ENCODE measurements around the gene CHID1. TPM values are rescaled to one million over a fixed set of nuclear protein-coding genes. Genes with fewer than 3 reads are reported as not detected.
A peak's percentile ranks its signal among the peaks of the same experiment; 100 is the strongest.

CHID1 gene
- total and polyA plus RNA-seq, 8 donors = 81.4 to 95.7 (median 93.5) TPM

DNA sequence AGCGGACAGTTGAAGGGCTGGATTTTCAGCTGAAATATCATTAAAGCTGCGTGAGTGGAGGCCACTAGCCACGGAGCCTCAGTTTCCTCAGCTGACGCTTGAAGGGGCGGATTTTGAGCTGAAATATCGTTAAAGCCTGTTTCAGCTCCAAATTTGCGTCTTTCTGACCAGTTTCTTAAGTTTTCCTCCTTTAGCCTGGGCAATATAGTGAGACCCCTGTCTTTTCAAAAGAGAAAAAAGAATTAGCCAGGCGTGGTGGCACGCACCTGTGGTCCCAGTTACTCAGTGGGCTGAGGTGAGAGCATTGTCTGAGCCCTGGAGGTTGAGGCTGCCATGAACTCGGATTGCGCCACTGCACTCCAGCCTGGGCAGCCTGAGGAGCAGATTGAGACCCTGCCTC is 18.8 kb upstream of the CHID1 start:
- peaks cover 0 to 17% of the 10 kb centered on the region in 2 donors for H3K36me3 ChIP-seq
- no peak overlapping the region for H3K4me3 ChIP-seq
- TF ChIP-seq, protein P1, sequence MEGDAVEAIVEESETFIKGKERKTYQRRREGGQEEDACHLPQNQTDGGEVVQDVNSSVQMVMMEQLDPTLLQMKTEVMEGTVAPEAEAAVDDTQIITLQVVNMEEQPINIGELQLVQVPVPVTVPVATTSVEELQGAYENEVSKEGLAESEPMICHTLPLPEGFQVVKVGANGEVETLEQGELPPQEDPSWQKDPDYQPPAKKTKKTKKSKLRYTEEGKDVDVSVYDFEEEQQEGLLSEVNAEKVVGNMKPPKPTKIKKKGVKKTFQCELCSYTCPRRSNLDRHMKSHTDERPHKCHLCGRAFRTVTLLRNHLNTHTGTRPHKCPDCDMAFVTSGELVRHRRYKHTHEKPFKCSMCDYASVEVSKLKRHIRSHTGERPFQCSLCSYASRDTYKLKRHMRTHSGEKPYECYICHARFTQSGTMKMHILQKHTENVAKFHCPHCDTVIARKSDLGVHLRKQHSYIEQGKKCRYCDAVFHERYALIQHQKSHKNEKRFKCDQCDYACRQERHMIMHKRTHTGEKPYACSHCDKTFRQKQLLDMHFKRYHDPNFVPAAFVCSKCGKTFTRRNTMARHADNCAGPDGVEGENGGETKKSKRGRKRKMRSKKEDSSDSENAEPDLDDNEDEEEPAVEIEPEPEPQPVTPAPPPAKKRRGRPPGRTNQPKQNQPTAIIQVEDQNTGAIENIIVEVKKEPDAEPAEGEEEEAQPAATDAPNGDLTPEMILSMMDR (IDR thresholded peaks at IDR 0.05) = no peak
- peaks cover 61 to 90% of the 10 kb centered on the region in 2 donors for H3K4me1 ChIP-seq
- peak overlapping the region in 1 of 2 donors; percentile 33 for H3K27ac ChIP-seq
- H3K9me3 ChIP-seq = no peaks in the 10 kb centered on the region
- DNase-seq (no peak), ATAC-seq (no peak)
- intact Hi-C loops (cut with DNase I) = no loop called here
- no peaks in the 10 kb centered on the region for H3K27me3 ChIP-seq

DNA sequence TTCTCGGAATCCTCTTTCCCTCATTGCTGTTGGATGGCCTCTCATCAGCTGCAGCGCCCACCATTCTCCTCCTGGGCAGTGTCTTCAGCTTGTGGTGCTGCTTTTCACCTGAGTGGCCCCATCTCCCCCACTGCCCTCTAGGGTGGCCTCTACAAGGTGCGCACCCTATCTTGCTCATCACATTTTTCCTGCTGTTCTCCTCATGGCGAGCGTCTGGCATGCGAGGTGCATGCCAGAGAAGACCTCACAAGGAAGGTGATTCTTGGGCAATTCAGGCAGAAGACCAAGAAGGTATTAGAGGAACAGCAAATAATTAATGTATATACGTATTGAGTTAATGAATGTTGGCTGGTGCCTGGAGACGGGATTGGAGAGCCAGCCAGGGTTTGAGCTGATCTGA is 18.2 kb upstream of the CHID1 start:
- no peaks in the 10 kb centered on the region for H3K9me3 ChIP-seq
- H3K4me3 ChIP-seq = no peak overlapping the region
- intact Hi-C loops (cut with DNase I) = no loop called here
- H3K4me1 ChIP-seq = peaks cover 56 to 85% of the 10 kb centered on the region in 2 donors
- H3K27me3 ChIP-seq = no peaks in the 10 kb centered on the region
- TF ChIP-seq, protein P1 (IDR thresholded peaks at IDR 0.05) = no peak
- H3K27ac ChIP-seq = peak overlapping the region in 1 of 2 donors; percentile 33
- DNase-seq = no peak
- no peak for ATAC-seq
- peaks cover 0 to 17% of the 10 kb centered on the region in 2 donors for H3K36me3 ChIP-seq

DNA sequence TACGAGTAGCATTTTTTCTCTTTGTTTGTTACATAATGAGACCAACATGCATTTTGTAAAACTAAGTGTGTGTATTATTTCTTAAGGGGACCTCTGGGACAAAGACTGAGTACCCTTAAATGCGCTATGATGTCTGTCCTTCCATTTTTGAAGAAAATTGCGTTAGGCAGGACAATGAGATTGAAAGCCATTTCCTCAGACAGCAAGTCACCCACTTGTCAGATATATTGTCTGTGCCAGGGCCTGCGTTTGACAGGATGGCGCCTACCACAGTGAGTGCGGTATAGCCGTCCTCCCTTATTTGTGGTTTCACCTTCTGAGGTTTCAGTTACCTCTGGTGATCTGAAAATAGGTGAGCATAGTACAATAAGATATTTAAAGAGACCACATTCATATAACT is 17.3 kb upstream of the CHID1 start:
- no peak for ATAC-seq
- peaks cover 48 to 76% of the 10 kb centered on the region in 2 donors for H3K4me1 ChIP-seq
- H3K27me3 ChIP-seq = no peaks in the 10 kb centered on the region
- peak overlapping the region; percentile 26 to 33 for H3K27ac ChIP-seq
- no peak overlapping the region for H3K4me3 ChIP-seq
- TF ChIP-seq, protein P1 (IDR thresholded peaks at IDR 0.05) = no peak
- no peaks in the 10 kb centered on the region for H3K9me3 ChIP-seq
- peaks cover 0 to 17% of the 10 kb centered on the region in 2 donors for H3K36me3 ChIP-seq
- DNase-seq = no peak
- intact Hi-C loops (cut with DNase I) = no loop called here

DNA sequence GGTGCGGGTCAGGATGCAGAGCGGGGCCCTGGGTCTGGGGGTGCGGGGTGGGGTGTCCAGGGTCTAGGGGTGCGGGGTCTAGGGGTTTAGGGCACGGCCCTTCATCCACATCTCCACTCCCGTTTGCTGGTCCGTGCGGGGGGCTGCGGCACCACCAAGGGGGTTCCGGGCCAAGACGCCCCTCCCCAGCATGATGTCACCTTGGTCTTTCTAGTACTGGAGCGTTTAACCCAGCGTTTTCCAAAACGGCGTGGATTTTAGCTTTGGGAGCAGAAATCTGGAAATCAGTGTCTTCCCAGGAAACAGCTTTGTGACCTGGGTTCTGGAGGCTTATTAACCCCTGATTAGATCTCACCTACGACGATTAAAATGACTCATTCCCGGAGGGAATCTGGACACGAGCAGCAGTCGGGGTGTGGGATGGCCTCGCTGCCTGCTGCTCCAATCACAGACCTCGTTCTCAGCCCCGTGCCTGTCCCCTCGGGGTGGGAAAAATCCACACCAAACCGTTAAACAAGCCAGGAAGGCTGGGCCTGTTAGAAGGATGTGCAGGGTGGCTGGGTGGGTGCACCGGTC is 15.8 kb upstream of the CHID1 start:
- Histone ChIP-seq H3K36me3 (peaks cover 0 to 17% of the 10 kb centered on the region in 2 donors), H3K9me3 (no peaks in the 10 kb centered on the region), H3K4me3 (peak overlapping the region; percentile 54 to 66), H3K27ac (peak overlapping the region; percentile 79 to 87), H3K4me1 (peaks cover 35 to 61% of the 10 kb centered on the region in 2 donors), H3K27me3 (no peaks in the 10 kb centered on the region)
- TF ChIP-seq, protein P1 (IDR thresholded peaks at IDR 0.05) = no peak
- peak in 3 of 4 donors; percentile 36 to 72 (median 51) for DNase-seq
- intact Hi-C loops (cut with DNase I) = no loop called here
- peak; percentile 24 for ATAC-seq

DNA sequence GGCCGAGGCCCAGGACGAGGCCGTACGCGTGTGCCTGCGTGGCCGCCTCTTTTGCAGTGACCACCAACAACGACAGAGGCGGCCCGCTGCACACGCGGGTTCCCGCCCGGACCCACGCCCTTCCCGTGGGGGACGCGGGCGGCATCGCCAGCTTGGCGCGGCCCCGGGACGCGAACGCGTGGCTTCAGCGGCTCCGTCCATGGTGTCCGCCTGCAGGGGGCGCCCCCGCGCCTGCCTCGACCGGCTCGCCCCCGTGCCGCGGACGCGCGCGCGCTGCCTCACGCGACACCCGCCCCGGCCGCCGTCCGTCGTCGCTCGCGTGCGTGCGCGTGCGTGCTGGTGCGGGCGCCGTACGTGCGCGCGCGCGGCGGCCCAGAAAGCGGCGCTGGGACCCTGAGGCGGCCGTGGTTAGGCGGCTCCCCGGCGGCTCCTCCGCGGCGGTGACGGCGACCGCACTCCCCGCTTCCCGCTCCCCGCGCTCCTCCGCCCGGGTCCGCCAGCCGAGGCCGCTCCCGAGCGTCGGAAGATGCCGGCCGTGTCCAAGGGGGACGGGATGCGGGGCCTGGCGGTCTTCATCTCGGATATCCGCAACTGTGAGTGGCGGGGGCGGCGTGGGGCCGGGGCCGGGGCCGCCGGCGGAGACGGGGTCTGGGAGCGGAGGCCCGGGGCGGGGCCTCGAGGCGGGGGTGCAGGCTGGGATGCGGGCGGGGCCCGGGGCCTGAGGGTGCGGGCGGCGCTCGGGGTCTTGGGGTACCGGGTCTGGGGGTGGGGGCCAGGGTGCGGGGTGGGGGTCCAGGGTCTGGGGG is 15.1 kb upstream of the CHID1 start, which contains the start of gene AP2A2:
Gene AP2A2, plus strand, starts transcription at position 375 of the 806 bp plus-strand sequence. Its CDS starts 152 bp downstream, at position 527.
- Histone ChIP-seq H3K27ac (peak within 1 kb of the TSS; percentile 79 to 87), H3K27me3 (no peaks in the 10 kb centered on the region), H3K4me3 (peak within 1 kb of the TSS; percentile 54 to 66), H3K4me1 (peaks cover 27 to 54% of the 10 kb centered on the region in 2 donors), H3K36me3 (peaks cover 0 to 17% of the 10 kb centered on the region in 2 donors), H3K9me3 (no peaks in the 10 kb centered on the region)
- DNase-seq = peak; percentile 87 to 97 (median 91)
- intact Hi-C loops (cut with DNase I) = no loop called here
- TF ChIP-seq, protein P1 (IDR thresholded peaks at IDR 0.05) = peak; percentile 65 to 77
- peak; percentile 93 for ATAC-seq
